ENCODE data around the gene SLC12A3. TPM values are rescaled to one million over a fixed set of nuclear protein-coding genes. Genes with fewer than 3 reads are reported as not detected.
"Not testable (repeated sequence)": the region's sequence is repeated elsewhere in the genome, so short reads cannot be mapped to it uniquely, and the experiment has no call there.

The SLC12A3 gene
- total RNA-seq, 1 experiment from 2014 or later: not detected

DNA sequence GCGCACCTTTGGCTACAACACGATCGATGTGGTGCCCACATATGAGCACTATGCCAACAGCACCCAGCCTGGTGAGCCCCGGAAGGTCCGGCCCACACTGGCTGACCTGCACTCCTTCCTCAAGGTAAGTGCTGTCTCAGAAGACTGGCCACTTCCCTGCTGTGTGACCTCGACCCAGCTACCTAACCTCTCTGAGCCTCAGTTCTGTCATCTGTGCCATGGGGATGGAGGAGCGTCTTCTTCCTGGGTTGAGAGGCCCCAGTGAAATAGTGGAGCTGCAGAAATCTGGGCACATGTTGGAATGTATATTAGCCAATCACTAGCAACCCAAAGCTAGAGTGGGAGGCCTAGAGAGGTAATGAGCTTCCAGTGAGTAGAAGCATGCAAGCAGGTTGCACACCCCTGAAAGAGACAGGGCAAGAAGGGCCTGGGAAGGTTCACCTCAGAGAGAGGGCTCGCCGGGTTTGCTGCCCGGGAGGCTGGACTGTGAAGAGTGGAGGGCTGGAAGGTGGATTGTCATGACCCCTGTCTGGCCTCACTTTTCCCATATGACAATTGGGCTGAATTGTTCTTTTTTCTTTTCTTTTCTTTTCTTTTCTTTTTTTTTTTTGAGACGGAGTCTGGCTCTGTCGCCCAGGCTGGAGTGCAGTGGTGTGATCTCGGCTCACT, 521 bp downstream of the SLC12A3 start:
- in situ Hi-C loops (cut with HindIII; ENCODE audit: low sequenced_read_pairs): loop anchor here (25.0 kb wide), 1 partner anchor 97 kb away; the partner anchor contains the start of gene CETP
- DNase-seq (ENCODE audit: low spot score): no peak

DNA sequence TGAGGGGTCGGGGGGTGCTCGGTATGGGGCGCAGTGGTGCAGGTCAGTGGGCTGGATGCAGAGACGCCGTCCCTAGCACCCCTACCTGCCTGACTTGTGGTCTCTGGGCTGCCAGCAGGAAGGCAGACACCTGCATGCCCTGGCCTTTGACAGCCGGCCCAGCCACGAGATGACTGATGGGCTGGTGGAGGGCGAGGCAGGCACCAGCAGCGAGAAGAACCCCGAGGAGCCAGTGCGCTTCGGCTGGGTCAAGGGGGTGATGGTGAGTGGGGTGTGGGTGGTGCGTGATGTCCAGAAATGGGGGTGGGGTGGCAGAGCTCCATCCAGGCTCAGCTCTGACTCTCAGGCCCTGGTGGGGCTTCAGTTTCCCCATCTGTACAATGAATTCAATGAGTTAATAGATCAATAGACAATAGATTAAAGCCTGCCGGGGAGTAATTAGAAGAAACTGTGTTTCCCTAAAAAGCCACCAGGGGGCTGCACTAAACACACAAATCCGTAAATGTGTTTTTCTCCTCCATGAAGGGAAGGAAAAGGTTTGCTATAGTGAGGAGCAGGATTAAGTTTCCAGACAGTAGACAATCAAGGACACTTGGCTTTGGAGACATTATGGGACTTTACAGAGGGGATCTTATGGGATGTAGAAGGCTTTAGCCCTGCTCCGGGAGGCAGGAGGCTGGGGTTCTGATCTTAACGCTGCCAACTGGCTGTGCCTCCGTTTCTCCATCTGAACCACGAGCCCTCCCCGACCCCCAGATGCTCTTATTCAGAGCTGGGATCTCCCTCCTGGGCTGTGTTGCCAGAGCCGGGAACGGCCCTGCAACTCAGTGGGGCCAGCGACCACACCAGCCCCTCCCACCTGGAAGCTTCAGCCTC, 2.2 kb downstream of the SLC12A3 start:
- in situ Hi-C loops (cut with HindIII; ENCODE audit: low sequenced_read_pairs): loop anchor here (25.0 kb wide), 1 partner anchor 95 kb away; the partner anchor contains the start of gene CETP

DNA sequence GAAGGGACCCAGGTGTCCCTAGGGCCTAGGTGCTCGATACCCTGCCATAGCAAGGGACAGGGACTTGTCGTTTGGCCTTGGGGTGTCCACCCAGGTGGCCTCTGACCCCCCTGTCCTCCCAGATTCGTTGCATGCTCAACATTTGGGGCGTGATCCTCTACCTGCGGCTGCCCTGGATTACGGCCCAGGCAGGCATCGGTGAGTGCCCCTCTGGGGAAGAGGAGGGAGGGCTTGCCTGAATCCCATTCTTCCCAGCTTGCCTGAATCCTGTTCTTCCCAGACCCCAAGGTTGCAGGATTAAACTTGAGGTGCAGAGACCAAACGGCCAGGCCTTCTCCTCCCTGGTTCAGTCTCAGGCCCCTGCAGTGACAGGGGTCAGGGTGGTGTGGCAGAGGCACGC, 3.2 kb downstream of the SLC12A3 start:
- DNase-seq (ENCODE audit: low spot score): no peak
- in situ Hi-C loops (cut with HindIII; ENCODE audit: low sequenced_read_pairs): loop anchor here (25.0 kb wide), 1 partner anchor 94 kb away; the partner anchor contains the start of gene CETP

More for the DNA sequence above, 2.2 kb downstream of the SLC12A3 start:
- DNase-seq (ENCODE audit: low spot score): peak; percentile 50

- DNase-seq (ENCODE audit: low spot score): not testable (repeated sequence)
- in situ Hi-C loops (cut with HindIII; ENCODE audit: low sequenced_read_pairs): loop anchor here (25.0 kb wide), 1 partner anchor 94 kb away; the partner anchor contains the start of gene CETP
Observed at GRCh38 chr16:56868766-56869165, 3.8 kb downstream of the SLC12A3 start.

DNA sequence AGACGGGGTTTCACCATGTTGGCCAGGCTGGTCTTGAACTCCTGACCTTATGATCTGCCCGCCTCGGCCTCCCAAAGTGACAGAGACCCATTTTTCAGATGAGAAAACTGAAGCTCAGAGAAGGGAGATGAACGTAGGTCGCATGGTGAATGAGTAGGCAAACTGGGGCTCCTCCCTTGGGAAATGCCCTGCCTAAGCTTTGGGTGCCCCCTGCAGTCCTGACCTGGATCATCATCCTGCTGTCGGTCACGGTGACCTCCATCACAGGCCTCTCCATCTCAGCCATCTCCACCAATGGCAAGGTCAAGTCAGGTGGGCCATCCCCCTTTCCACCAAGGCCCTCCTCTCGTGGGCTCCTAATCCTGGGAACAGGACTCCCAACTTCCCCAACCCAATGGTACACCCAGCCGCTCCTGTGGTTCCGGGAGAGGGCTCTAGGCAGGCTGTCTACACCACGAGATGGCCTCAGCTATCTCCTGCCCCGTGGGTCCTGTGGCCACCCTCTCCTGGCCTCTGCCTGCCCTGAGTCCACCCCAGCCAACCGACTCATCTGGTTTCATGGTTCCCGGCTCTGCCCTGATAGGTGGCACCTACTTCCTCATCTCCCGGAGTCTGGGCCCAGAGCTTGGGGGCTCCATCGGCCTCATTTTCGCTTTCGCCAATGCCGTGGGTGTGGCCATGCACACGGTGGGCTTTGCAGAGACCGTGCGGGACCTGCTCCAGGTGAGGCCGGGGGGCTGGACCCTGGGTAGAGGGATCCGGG, 4.7 kb downstream of the SLC12A3 start:
- DNase-seq (ENCODE audit: low spot score): no peak
- in situ Hi-C loops (cut with HindIII; ENCODE audit: low sequenced_read_pairs): loop anchor here (25.0 kb wide), 1 partner anchor 93 kb away; the partner anchor contains the start of gene CETP

- in situ Hi-C loops (cut with HindIII; ENCODE audit: low sequenced_read_pairs): loop anchor here (25.0 kb wide), 1 partner anchor 92 kb away; the partner anchor contains the start of gene CETP
- no peak for DNase-seq (ENCODE audit: low spot score)
Observed at GRCh38 chr16:56870276-56870888, 5.4 kb downstream of the SLC12A3 start.

DNA sequence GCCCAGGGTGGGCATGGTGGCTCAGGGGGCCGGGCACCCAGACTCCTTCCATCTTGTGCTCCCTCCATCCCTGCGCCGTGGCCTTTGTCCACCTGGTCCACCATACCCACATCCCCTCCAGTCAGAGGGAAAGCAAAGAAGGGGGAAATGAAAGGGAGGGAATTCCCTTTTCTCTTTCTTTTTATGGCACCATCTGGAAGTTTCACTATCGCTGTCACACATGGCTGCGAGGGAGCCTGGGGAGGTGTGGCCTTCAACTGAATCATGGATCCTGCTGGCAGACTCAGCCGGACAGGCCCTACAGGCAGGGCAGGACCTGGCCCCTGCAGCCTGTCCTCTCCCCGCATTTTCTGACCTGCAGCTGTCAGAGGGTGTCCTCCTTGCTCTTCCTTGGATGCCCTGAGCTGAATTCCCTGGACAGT, 6.2 kb downstream of the SLC12A3 start:
- in situ Hi-C loops (cut with HindIII; ENCODE audit: low sequenced_read_pairs): loop anchor here (25.0 kb wide), 1 partner anchor 91 kb away; the partner anchor contains the start of gene CETP

GRCh38 chr16:56872863-56873391, 7.9 kb downstream of the SLC12A3 start:
- in situ Hi-C loops (cut with HindIII; ENCODE audit: low sequenced_read_pairs): loop anchor here (25.0 kb wide), 1 partner anchor 89 kb away; the partner anchor contains the start of gene CETP
- no peak for DNase-seq (ENCODE audit: low spot score)

More for the DNA sequence above, 6.2 kb downstream of the SLC12A3 start:
- no peak for DNase-seq (ENCODE audit: low spot score)

DNA sequence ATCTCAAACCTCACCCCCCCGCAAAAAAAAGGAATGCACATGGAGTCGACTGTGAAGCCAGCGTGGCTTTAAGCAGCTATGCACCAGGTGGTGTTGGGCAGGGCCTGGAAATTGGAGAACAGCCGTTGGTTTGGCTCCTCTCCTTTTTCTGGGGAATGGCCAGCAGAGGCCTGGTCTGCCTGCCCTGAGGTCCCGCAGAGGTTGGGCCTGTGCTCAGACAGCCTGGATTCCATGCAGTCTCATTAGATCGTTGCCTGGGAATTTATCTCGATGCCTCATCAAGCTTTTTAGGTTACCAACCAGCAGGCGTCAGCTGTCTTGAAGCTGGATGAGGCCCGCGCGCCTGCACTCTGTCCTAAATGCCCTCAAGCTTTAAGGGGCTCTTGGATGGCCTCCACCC, 9.8 kb downstream of the SLC12A3 start:
- no peak for DNase-seq (ENCODE audit: low spot score)
- in situ Hi-C loops (cut with HindIII; ENCODE audit: low sequenced_read_pairs): loop anchor here (25.0 kb wide), 1 partner anchor 88 kb away; the partner anchor contains the start of gene CETP

- no peak for DNase-seq (ENCODE audit: low spot score)
- in situ Hi-C loops (cut with HindIII; ENCODE audit: low sequenced_read_pairs): no loop called here
Observed at GRCh38 chr16:56876048-56876447, 11.0 kb downstream of the SLC12A3 start.

DNA sequence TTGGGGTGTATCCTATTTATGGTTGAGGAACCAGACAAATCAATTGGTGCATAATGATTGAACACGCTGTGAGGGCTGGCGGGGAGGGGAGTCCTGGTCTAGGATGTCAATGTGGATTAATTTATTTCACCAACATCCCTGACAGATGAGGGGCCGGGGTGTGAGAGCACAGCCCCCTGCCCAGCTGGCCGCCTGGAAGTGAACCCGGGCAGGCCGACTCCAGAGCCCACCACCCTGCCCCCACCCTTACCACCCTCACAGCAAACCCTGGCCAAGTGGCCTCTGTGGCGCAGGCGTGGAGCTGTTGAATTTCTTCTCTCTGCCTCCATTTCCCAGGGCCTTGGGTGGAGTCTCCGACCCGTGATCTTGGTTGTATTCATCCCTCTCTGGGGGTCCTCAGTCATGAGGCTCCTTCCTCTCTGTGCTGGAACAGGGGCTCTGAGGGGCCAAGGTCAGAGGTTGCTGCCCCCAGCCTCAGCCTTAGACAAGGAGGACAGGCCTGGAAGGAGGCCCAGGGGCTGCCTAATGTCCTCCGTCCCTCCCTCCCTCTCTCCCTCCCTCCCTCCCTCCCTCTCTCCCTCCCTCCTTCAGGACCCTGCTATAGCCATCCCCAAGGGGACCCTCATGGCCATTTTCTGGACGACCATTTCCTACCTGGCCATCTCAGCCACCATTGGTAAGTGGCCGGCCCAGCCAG, 12.6 kb downstream of the SLC12A3 start:
- in situ Hi-C loops (cut with HindIII; ENCODE audit: low sequenced_read_pairs): no loop called here
- no peak for DNase-seq (ENCODE audit: low spot score)

DNA sequence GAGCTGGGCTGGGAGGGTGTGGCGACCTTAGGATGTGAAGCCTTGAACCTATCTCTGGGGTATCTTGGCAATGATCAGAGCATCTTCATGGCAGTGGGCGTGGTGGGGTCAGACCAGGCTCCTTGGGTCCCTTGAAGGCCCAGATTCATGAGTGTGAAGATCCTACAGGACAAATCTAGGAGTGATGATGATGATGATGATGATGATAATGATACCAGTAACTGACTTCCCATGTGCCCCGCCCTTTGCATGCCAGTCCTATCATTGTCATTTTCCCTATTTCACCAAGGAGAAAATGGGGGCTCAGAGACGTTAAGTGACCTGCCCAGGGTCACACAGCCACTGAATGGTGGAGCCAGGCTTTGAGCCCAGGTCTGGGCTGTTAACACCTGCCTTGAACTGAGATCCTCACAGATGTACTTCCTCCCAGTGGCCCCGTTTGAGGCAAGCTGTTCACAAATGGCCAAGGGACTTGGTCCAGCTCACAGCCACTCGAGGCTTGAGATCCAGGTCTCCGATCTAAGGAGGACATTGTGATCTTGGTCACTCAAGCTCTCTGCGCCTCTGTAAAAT, 13.4 kb downstream of the SLC12A3 start:
- in situ Hi-C loops (cut with HindIII; ENCODE audit: low sequenced_read_pairs): no loop called here
- DNase-seq (ENCODE audit: low spot score): no peak

GRCh38 chr16:56879276-56879675, 14.3 kb downstream of the SLC12A3 start:
- in situ Hi-C loops (cut with HindIII; ENCODE audit: low sequenced_read_pairs): no loop called here
- no peak for DNase-seq (ENCODE audit: low spot score)

GRCh38 chr16:56880176-56880575, 15.2 kb downstream of the SLC12A3 start:
- no peak for DNase-seq (ENCODE audit: low spot score)
- in situ Hi-C loops (cut with HindIII; ENCODE audit: low sequenced_read_pairs): no loop called here

DNA sequence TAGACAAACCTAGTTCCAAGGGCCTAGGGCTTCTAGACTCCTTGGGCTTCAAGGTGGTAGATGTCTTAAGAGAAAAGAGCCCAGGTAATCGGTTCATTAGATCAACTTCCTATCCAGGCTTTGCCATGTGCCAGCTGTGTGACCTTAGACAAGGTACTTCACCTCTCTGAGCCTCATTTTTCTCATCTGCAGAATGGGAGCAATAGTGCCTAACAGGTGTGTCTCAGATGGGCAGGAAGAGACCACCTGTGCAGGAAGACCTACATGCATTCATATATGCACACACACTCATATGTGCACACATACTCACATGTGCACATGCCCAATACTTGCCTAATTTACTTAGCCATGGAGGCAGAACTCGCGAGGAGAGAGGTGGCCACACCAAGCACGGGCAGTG, 15.7 kb downstream of the SLC12A3 start:
- in situ Hi-C loops (cut with HindIII; ENCODE audit: low sequenced_read_pairs): no loop called here
- no peak for DNase-seq (ENCODE audit: low spot score)

DNA sequence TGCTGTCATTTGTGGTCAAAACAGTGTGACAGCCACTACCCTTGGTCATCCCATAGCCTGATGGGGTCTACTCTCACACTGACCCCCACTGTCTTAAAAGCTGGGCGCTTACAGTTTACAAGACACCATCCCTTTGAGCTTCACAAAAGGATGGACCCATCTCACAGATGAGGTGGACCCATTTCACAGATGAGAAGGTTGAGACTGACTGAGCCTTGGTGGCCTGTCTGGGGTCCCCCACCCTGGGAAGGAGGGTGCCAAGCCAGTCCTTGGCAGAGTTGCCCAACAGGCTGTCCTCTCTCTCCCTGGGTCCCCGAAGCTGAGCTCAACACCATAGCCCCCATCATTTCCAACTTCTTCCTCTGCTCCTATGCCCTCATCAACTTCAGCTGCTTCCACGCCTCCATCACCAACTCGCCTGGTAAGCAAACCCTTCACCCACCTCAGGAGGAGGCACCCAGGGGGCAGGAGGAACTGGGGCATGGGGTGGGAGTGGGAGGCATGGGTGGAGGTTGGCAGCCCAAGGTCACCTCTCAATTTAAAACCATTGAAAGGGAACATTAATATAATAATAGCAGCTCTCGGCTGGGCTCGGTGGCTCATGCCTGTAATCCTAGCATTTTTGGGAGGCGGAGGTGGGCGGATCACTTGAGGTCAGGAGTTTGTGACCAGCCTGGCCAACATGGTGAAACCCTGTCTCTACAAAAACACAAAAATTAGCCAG, 17.2 kb downstream of the SLC12A3 start:
- no peak for DNase-seq (ENCODE audit: low spot score)
- in situ Hi-C loops (cut with HindIII; ENCODE audit: low sequenced_read_pairs): no loop called here

DNA sequence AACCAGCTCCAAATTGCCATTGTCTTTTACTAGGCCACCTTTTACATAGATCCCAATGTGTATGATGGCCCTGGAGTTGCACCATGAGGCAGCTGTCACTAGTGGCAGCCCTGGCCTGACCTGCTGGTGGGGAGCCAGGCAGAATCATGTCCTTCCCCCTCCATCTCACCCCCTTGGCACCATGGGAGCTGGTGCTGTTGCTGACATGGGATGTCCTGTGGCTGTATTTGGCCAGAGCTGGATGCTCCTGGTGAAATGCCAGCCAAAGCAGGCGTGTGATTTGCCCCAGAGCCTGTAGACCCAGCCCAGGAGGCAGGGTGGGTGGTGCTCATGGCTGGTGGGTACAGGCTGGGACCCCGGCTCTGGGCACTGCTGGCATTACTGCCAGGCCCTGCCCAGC, 18.6 kb downstream of the SLC12A3 start:
- in situ Hi-C loops (cut with HindIII; ENCODE audit: low sequenced_read_pairs): no loop called here
- DNase-seq (ENCODE audit: low spot score): no peak

All from G401 (cell line).